Caki2 (cell line): ENCODE measurements around the gene MAPKAPK2. TPM values are rescaled to one million over a fixed set of nuclear protein-coding genes. Genes with fewer than 3 reads are reported as not detected.

Experiments
- DNase-seq: peaks from one replicate; pipeline ENCODE4 v3.0.0-alpha.2; 2015; ENCODE audit warnings: low read depth
- in situ Hi-C: cut with HindIII; loops from 2 replicates; pipeline ENCODE4 v1.10.0; 2016; ENCODE audit warnings: low sequenced_read_pairs, low pct_unique_long_range_greater_than_20kb, mixed read lengths
- total RNA-seq: library from RNA; depleted of rRNA; stranded (reverse); fragments of >200 nt; shearing (Covaris generic); gene quantifications from 2 replicates; pipeline ENCODE4 v1.2.3, GENCODE V29; 2014; ENCODE audit warnings: low replicate concordance

The MAPKAPK2 gene
- total RNA-seq, 1 experiment from 2014 or later, result 30.9 TPM

- in situ Hi-C loops, result no loop called here
- DNase-seq, result no peak
These were observed 27.0 kb upstream of the MAPKAPK2 start for GRCh38 chr1:206657751-206658150.

GRCh38 chr1:206658264-206658980, 26.3 kb upstream of the MAPKAPK2 start:
- in situ Hi-C loops, result no loop called here
- DNase-seq, result no peak

- in situ Hi-C loops, result no loop called here
- no peak for DNase-seq
These were observed 25.8 kb upstream of the MAPKAPK2 start for GRCh38 chr1:206658981-206659273.

GRCh38 chr1:206660136-206660535, 24.6 kb upstream of the MAPKAPK2 start:
- in situ Hi-C loops, result no loop called here

GRCh38 chr1:206661161-206661820, 23.4 kb upstream of the MAPKAPK2 start:
- in situ Hi-C loops, result no loop called here
- DNase-seq, result no peak

More at GRCh38 chr1:206660136-206660535, 24.6 kb upstream of the MAPKAPK2 start:
- DNase-seq, result no peak

GRCh38 chr1:206662396-206663092, 22.2 kb upstream of the MAPKAPK2 start:
- DNase-seq, result no peak
- in situ Hi-C loops, result no loop called here

GRCh38 chr1:206663362-206663761, 21.3 kb upstream of the MAPKAPK2 start:
- in situ Hi-C loops, result no loop called here
- no peak for DNase-seq

GRCh38 chr1:206663832-206664652, 20.7 kb upstream of the MAPKAPK2 start:
- in situ Hi-C loops, result no loop called here
- DNase-seq, result peak; percentile 43

GRCh38 chr1:206664740-206665139, 20.0 kb upstream of the MAPKAPK2 start:
- in situ Hi-C loops, result no loop called here
- no peak for DNase-seq

GRCh38 chr1:206666031-206666561, 18.6 kb upstream of the MAPKAPK2 start:
- in situ Hi-C loops, result no loop called here
- no peak for DNase-seq

GRCh38 chr1:206666954-206667665, 17.6 kb upstream of the MAPKAPK2 start:
- in situ Hi-C loops, result no loop called here
- no peak for DNase-seq

- in situ Hi-C loops, result no loop called here
These were observed 16.4 kb upstream of the MAPKAPK2 start for GRCh38 chr1:206668351-206668750.

GRCh38 chr1:206668874-206669410, 15.8 kb upstream of the MAPKAPK2 start:
- in situ Hi-C loops, result no loop called here
- no peak for DNase-seq

More at GRCh38 chr1:206668351-206668750, 16.4 kb upstream of the MAPKAPK2 start:
- no peak for DNase-seq

- in situ Hi-C loops, result no loop called here
- DNase-seq, result no peak
These were observed 12.6 kb upstream of the MAPKAPK2 start for GRCh38 chr1:206672011-206672688.

GRCh38 chr1:206672844-206673758, 11.6 kb upstream of the MAPKAPK2 start:
- no peak for DNase-seq
- in situ Hi-C loops, result no loop called here

- in situ Hi-C loops, result no loop called here
These were observed 10.5 kb upstream of the MAPKAPK2 start for GRCh38 chr1:206674236-206674635.

More at GRCh38 chr1:206674236-206674635, 10.5 kb upstream of the MAPKAPK2 start:
- no peak for DNase-seq
